H1 (cell line): ENCODE results near the gene MLH3. TPM values are rescaled to one million over a fixed set of nuclear protein-coding genes. Genes with fewer than 3 reads are reported as not detected.

Experiments used
- CTCF ChIP-seq, 3 experiments: IDR thresholded peaks; 1 replicate in 2 of 3; 2 replicates in 1 of 3; pipeline versions ENCODE4 v1.5.1 to v1.6.1; 2011; ENCODE audit warnings: low read length in 3 of 3, mild to moderate bottlenecking in 3 of 3, inconsistent platforms in 2 of 3, low read depth in 1 of 3, moderate library complexity in 1 of 3; ENCODE audit not compliant: insufficient read depth in 1 of 3; ENCODE audit errors: control extremely low read depth in 1 of 3
- EP300 ChIP-seq, 2 experiments: IDR thresholded peaks; 1 replicate in 1 of 2; 2 replicates in 1 of 2; pipeline ENCODE4 v1.6.1; 2011 to 2012; ENCODE audit warnings: low read depth in 2 of 2, low read length in 2 of 2, mild to moderate bottlenecking in 2 of 2, borderline replicate concordance in 1 of 2, inconsistent platforms in 1 of 2, moderate library complexity in 1 of 2
- EZH2 ChIP-seq: fragments of 200-600 bp; sonication (generic); IDR thresholded peaks from 2 replicates; pipeline ENCODE4 v1.7.1; 2012; ENCODE audit warnings: low read depth, mild to moderate bottlenecking, moderate library complexity, low read length, inconsistent platforms; ENCODE audit not compliant: severe bottlenecking
- polyA plus RNA-seq, 7 experiments: library from polyadenylated mRNA; depleted of rRNA in 3 of 7; stranded (reverse) in 5 of 7; unstranded in 2 of 7; fragments of >200 nt in 5 of 7; fragments of 200-250 nt in 2 of 7; gene quantifications; 1 replicate in 5 of 7; 2 replicates in 1 of 7; 4 replicates in 1 of 7; pipeline versions ENCODE4 v1.2.1 to v1.2.3, GENCODE V29; 2011 to 2013; ENCODE audit warnings: missing spikeins in 2 of 7, mixed read lengths in 2 of 7
- total RNA-seq: library from RNA; stranded (reverse); fragmentation: NEBNext Ultra II Directional; extraction: Animal tissue kit (Norgen Biotek cat#: 25700); gene quantifications from 2 replicates; pipeline ENCODE4 v1.2.1, GENCODE V29; 2021

MLH3 gene
- total and polyA plus RNA-seq, 2 of the 8 experiments (the other 6 are each of a cell fraction or from before 2014, with no cell fraction given) = 9.3 to 20.1 TPM

- TF ChIP-seq EP300 (IDR thresholded peaks at IDR 0.05; ENCODE audit: borderline replicate concordance in 1 of 2, low read depth in 2 of 2, low read length in 2 of 2) = no peak
- no peak for TF ChIP-seq CTCF (IDR thresholded peaks at IDR 0.05; ENCODE audit: control extremely low read depth in 1 of 3, insufficient read depth in 1 of 3, low read depth in 1 of 3, low read length in 3 of 3)
- no peak for TF ChIP-seq EZH2
These were observed 28.3 kb upstream of the MLH3 start (continued) for GRCh38 chr14:75079521-75079920.
